GM18873 (cell line): ENCODE measurements around the gene EPS8.

ENCODE experiments used
- ATAC-seq: cut with Tn5 transposase; IDR thresholded peaks from one replicate; pipeline ENCODE4 v1.9.1; 2021; ENCODE audit warnings: mild to moderate bottlenecking, moderate library complexity, moderate number of reproducible peaks; ENCODE audit not compliant: unreplicated experiment, low FRiP score

Gene EPS8

DNA sequence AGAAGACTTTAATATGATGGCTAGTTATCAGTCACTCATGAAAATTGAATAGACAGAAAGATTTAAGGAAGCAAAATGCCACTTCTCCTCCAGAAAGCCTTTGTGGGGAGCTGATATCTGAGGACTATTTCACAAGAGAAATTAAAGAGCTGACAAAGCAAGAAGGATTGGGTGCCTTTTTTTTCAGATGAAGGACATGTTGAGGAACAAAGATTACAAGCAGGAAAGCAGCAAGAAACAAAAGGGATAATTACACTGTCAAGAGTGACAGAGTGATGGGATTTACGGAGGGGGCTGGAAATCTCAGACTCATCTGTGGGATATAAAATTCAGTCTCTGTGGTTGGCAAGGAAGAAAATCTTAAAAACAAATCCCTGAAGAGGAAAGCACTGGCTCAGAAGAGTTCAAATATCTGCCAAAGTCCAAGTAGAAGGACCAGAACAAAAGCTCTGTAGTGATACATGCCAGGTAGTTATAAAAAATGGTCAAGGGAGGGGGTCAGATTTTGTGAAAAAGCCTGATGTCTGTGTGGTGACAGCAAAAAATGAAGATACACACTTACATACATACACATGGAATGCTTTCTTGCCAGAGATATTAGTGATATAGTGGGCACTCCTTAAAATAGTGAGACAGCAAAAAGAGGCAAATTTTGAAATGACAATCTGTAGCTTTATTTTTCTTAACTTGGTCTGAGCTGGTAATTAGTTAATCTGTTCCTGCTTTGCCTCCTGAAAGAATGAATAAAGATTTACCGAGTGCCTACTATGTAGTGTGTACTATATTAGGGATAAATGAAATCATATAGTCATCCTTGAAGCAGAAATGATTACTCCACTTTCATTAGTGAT is 62.9 kb downstream of the EPS8 start:
- no peak for ATAC-seq

DNA sequence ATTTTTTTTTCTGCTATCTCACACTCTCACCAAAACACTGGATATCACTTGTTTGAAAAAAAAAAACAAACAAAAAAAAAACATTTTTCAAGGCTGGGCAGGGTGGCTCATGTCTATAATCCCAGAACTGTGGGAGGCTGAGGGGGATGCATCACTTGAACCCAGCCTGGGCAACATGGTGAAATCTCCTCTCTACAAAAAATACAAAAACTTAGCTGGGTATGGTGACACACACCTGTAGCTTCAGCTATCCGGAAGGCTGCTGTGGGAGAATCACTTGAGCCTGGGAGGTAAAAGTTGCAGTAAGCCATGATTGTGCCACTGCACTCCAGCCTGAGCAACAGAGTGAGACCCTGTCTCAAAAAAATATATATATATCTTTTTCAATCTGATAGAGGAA is 66.2 kb downstream of the EPS8 start:
- no peak for ATAC-seq

DNA sequence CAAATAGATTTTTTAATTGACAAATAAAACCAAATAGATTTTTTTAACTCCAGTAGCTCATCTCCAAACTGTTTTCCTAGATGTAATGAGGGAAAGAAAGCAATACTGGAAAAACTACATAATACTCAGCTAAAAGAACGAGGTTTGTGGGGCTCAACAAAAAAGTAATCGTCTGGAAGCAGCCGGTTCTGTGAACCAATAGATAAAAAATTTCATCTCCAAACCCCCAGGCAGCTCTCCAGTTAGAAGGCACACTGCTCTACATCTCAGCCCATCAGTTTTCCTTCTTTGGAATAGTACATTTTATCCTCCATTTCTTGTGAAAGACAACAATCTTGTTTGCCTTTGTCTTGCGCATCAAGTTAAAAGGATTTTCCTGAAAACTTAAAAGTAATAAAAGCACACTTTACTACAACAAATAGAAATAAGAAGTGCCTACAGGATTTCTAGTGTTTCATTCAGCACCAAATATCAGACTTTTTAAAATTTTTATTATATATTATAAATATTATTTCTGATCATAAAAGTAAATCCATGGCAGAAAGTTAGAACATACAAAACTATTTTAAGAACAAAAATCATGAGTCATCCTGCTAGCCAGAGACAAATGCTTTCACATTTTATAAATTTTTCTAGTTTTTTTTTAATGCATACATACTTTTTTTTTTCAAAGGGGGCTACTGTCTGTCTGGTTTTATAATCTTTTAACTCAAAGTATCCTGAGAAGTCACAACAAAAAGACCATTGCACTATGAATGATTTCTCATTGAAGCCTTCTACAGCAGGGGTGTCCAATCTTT is 67.7 kb downstream of the EPS8 start:
- ATAC-seq: no peak

DNA sequence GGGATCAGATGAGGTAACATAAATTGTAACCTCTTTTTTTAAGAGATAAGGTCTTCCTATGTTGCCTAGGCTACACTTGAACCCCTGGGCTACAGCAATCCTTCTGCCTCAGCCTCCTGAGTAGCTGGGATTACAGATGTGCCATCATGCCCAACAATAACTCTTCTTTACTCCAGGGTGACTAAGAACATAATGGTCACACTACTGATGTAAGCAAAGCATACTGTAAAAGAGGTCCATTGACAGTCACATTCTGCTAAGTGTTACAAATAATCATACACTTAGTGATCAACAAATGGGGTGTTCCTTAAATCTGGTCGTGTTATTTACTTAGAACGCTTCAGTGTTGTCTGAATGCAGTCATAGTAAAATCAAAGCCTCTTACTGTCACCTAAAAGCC is 68.9 kb downstream of the EPS8 start:
- no peak for ATAC-seq

DNA sequence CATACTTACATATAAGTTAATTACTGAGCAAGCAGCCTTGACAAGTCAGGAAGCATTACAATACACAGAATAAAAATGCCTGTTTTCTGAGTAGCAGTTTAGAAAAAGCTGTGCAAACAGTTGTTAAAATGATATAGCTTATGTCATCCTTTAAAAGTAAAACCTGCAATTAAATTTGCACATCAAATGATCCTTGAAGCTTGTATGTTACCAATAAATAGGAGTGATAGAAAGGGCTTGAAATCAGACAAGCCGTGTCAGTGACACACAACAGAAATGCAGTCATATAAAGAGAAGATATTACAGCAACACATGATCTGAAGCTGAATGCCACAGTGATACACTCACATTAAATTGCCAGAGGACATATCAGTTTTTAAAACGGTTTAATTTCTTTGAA is 70.0 kb downstream of the EPS8 start:
- ATAC-seq: no peak

DNA sequence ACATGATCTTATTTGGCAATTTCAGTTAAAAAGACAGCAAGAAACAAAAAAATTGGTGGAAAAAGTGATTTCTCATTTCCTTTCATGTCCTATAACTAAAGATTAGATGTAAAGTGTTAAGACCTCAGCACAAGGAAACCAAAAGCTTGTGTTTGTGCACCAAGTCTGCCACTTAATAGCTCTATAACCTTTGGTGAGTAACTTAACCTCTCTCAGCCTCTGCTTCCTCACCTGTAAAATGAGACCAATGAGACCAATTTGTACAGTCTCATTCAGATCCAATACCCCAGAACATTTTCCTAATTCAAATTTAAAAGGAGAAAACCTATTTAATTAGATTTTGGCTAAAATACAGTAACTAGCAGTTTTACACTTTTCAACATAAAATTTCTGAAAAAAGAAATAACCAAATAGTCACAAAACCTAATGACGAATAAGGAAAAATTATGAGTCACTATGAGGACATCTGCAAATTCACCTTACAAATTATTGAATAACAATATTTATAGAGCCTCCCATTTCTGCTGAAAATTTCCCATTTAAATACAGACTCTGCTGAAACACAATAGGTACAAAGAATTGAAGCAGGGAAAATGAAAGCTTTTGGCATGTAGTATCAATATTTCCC is 71.1 kb downstream of the EPS8 start:
- ATAC-seq: no peak

DNA sequence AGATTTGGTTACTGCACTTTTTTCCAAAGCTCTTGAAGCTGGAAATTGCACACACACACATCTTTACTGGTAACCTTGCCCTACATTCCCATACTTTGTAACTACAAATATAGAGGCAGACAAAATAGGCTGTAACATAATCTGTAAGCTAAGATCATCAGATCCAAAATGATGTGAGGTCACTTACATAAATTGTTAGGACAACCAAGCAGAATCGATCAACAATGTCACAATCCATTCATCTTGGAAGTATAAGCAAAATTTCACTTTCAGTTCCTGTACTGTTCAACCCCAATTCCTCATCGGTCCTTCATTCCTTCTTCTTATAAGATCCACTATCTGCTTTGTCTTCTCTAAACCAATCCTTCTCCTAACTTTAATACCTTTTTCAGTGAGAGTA is 72.6 kb downstream of the EPS8 start:
- no peak for ATAC-seq

DNA sequence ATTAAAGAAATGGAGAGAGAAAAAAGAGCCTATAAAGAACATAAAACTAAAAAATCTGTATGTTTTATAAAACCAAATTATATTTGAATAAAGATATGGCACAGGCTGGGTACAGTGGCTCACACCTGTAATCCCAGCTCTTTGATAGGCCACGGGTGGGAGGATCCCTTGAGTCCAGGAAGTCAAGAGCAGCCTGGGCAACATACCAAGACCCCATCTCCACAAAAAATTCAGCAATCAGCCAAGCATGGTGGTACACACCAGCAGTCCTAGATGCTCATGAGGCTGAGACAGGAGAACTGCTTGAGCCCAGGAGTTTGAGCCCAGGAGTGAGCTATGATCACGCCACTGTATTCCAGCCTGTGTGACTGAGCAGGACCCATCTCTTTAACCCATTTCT is 74.9 kb downstream of the EPS8 start:
- no peak for ATAC-seq

DNA sequence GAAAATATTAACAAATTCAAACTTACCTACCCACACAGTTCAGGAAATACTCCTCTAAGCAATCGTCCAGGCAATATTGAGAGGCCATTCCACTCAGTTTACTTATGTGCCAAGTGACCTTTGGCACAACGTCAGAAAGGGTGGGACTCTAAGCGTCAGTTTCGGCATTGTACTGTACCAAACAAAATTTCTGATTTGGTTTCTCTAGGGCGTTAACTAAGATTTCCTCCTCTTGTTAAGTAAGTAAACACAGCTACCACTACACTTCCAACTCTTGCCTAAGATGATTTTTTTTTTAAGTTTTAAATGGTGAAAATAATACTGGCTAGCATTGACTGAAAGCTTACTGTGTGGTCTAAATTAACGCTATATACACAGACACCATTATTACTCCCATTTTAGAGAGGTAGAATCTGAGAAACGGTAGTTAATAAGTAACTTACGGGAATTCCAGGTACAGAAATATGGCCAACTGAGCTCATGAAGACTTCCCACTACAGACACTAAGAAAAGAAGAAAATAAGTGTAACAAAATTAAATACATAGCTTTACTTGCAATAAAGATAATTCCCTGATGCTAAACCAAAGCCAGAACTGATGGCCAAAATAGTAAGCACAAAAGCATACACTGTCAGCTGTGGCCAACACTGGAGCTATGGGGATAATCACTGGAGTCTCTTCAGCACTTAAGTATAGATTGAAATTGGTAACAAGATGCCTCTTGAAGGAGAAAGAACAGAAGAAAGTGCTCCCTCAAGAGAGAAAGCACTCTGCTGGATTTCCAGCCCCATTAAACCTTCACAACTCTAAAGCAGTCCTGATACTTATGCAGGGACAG is 76.1 kb downstream of the EPS8 start:
- no peak for ATAC-seq

DNA sequence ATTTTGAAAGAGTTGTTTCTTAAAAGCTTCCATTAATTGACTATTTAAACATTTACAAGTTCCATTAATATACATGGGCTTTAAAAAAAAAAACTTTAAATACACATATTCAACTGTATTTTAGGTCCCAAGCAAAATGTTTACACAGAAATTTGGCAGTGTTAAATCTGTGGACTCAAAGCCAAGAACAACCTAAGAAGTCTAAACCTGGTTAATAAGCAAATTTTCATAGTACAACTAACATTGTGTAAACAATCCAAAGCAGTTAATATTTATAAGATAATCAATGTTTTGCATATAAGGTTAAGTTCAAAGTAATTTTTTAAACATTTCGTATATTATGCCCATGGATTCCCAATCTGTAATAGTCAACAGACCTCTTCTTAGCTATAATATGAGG is 77.0 kb downstream of the EPS8 start:
- no peak for ATAC-seq

DNA sequence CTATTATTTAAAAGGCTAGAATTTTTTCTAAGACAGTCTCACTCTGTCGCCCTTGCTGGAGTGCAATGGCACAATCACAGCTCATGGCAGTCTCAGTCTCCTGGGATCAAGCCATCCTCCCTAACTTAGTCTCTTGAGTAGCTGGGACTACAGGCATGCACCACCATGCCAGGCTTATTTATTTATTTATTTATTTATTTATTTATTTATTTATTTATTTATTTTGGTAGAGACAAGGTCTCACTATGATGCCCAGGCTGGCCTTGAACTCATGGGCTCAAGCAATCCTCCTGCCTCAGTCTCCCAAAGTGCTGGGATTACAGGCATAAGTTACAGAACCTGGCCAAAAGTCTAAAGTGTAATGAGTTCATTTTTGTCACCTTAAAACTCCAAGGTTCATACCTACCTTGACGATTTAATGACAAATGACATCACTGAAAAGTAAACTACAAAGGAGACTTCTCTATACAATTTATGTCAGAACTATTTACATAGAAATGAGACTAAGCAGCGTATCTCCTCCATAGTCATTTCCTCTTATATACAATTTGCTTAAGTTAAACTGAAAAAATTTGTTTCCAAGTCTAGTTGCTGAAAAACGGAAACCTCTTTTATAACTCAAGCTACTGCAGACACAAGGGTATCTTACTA is 78.2 kb downstream of the EPS8 start:
- ATAC-seq: no peak

DNA sequence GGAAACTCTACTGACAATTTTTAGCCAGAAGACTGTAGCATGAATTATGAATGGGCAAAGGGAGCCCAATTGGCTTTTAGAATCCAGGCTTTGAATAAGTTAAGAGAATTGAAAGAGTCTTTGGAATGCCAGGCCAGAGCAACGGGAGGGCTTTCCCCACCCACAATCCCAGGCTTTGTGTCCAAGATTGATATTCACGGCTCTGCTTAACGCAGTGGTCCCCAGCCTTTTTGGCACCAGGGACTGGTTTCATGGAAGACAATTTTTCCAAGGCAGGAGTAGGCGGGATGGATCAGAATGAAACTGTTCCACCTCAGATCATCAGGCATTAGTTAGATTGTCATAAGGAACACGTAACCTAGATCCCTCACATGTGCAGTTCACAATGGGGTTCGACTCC is 79.6 kb downstream of the EPS8 start:
- no peak for ATAC-seq

DNA sequence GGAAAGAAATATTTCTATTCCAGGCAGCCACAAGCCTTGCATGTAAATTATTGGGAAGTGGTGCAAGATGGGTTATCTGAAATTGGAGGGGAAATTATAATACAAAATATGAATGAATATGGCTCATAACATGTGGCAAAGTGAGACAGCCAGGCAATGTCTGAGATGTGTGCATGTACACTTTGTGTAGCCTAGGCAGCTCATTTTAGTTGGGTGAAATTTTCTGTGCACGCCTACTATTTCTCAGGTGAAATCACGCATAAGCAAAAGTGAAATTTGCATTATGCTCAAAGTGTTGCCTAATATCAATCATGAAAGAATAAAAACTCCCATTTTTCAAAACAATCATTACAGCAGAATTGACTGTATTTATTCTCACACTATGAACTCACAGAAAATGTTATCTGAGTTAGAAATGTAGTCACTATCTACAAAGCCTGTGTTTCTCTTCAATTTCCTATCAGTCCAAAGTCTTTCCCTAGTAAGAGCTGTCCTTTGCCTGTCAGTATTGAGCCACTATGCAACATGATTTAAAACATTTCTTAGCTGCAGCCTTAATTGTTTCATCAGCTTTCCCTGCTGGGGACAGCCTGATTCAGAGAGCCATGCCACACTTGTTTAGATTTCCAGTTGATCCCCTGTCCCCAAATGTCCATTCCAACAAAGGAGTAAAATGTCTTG is 80.7 kb downstream of the EPS8 start:
- no peak for ATAC-seq

DNA sequence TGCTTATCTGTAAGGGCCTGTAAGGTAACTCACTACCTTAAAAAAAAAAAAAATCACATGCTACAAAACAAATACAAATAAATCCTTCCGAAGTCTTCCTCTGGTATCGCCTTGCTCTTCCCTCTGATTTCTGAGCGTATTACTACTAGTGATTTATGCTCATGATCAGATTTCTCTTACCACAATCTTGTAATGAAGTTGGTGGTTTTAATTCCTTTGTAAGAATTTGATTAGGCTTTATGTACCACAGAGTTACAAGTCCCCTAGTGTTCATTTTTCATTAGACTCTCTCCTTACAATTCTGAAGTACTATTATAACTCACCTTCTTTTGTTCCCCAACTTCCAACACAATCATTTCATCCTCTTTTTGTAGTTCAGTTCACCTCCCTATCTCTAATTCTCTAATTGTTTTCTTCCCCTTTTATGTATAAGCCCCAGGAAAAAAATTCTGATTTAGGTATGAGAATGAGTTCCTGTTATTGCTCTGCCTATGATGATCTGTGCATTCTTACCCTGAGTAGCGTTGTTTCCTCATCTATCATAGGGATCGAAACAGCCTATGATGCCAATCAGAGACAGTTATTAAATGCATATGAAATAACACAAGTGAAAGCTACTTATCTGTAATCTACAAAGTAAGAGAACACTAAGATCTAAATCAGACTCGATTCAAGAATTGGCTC is 81.5 kb downstream of the EPS8 start:
- ATAC-seq: no peak

DNA sequence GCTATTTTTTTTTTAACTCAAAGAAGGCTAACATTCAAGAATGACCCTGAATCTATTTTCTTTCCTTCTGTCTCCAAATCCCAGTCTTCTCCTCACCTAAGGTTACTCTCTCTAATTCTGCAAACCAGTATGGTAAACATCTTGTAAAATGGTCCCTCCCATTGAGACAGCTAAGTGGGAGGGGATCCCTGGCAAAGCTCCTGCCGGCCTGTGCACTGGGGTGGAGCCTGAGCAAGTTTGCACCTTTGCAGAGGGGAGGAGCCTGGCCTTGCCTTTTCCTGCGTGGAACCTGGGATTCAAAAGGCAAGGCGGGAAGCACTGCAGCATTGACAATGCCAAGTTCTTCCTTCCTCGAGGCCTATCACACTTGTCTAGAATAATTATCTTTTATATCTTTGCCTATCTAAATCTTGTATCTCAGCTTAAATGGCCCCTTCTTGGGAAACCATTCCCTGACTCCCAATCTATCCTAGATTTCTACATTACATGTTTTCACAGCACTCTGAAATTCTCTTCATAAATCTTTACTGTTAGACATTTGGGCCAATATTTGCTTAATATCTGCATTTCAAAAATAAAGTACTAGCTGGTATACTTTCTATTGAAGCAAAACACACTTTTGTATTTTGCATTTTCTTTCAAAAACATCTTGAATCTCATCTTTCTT is 83.0 kb downstream of the EPS8 start:
- ATAC-seq: no peak

DNA sequence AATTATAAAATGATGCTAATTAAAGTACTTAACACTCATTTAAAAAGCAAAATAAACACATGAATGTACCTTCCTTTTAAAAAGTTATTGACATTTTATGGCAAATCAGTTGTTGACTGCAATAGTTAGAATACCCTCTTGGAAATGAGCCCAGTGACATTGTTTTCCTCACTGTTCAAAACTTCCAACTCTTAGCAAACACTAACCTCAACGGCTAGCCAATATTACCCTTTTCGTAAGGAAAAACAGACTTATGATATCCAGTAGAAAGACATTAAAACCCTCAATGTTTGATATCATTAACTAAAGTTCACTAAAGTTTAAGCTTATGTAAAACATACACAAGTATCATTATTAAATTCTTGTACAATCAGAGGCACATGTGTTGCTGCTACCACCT is 83.6 kb downstream of the EPS8 start:
- no peak for ATAC-seq

DNA sequence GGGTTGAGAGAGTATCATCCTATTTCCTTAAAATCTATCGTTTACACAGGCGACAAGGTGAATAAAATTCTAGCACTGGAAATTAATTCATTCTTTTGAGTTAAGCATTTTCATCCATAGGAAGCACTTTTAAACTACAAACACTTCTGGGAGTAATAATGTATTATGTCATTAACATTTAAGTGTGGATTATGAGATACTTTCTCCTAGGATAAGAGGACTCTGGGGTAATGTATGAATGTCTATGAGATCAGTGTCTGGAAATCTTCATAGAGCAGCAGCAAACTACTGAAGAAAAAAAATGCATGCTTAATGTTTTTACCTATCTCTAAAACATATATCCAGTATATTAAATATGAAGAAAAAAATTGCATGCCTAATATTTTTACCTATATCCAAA is 86.9 kb downstream of the EPS8 start:
- ATAC-seq: no peak

DNA sequence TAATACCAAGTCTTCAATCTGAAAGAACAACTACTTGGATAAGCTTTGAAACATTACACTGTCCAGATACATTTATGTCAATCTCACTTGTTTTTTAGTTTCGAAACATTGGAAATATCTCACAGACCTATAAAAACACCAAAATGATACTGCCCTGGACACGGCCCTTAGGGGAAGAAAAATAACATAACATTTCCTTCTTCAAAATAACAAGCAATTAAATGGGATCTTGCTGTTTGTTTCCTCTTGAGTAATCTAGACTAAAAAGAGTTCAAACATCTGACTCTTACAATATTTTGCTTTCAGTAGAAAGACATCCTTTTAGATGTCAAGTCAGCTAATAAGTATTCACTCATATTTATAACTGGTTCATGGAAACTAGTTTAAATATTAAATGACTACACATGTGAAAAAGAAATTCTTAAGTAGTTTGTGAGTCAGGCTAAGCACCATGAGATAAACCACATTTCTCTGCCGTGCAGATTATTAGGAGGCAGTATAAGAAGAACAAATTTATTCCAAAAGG is 87.5 kb downstream of the EPS8 start:
- ATAC-seq: no peak
